NCI-H2107 treated with DMSO at 0.1 percent for 48 hours (cell line): ENCODE measurements around the gene NDE1.

Experiments
- DNase-seq: peaks from one replicate; lab custom pipeline; 2025; ENCODE audit not compliant: unreplicated experiment; lab: John Stamatoyannopoulos, UW

NDE1 gene

DNA sequence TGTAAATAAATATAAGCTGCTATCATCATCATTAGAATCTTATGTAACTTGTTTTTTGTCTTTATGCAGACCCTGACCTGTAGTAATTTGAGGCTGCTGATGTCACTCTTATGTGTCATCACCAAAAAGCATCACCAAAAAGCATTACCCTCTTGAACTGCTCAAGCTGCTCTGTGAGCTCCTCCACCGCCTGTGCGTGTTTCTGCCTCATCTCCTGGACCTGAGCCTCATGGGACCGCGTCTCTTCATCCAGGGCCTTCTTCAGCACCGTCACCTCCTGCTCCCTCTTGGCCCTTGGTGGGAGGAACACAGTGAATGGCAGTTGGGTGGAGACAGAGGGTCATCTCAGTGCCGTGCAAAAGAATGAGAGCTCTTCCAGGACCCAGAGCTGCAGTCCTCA lies 82.4 kb downstream of the NDE1 start:
- no peak for DNase-seq

DNA sequence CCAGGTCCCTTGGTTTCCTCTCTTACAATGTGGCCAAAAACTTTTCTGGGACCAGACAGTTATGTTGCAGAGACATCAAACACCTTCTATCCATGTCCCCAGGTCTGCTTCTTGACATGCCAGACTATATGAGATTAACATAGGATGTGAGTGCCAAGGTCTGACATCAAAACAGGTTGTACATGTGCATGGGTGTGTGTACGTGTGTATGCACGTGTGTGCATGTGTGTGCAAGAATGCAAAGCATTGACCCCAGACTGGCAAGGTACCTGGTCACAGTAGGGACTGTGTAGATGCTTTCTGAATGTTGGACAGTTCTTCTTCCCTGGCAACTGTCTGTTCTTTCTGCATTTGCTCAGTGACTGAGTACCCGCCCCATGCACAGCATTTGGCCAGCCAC lies 85.6 kb downstream of the NDE1 start:
- DNase-seq, result no peak

DNA sequence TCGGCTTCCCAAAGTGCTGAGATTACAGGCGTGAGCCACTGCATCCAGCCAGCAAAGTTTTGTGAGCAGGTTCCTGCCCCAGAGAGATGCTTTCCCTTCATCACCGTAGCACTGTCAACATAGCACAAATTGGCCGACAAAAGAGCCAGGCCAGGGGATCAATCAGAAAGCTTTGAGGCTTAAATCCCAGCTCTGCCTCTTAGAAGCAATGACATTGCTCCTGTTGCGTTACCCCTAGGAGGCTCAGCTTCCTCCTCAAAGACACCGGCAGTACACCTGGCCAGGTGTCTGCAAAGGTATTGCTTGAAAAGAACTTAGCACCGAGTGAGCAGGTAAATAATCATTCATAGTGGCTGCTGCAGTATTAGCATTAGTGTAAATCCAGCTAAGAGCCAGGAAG lies 86.5 kb downstream of the NDE1 start:
- DNase-seq, result no peak

DNA sequence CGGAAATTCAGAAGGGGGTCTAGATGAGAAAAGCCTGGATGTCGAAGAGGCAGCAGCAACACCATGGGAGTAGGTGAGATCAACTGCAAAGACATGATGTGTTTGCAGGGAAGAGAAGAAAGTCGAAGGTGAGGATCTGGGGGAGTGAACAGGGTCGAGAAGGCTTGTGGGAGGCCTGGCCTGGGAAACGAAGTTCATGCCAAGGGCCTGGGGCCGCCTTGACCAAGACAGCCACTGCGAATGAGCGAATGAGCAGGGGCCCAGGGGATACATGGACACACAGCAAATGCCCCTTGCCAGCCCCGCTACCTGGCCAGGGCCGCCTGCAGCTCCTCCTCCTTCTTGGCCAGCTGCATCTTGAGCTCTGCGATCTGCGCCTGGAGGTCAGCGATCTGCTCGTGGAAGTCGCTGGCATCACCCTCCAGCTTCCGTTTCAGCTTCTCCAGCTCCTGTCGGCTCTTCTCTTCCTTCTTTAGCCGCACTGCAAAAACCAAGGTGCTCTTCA lies 87.1 kb downstream of the NDE1 start:
- DNase-seq, result no peak

DNA sequence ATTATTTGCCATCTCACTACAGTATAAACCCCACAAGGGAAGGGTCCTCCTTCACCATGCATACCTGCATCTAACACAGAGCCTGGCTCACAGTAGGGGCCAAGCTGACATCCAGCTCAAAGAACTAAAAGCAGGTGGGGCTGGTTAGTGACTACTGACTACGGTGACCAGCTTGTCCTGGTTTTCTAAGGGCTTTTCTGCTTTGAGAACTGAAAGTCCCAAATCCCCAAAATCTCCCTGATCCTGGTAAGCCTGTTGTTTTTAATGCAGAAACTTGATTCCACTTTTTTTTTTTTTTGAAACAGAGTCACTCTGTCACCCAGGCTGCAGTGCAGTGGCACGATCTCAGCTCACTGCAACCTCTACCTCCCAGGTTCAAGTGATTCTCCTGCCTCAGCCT lies 89.4 kb downstream of the NDE1 start:
- DNase-seq, result no peak

DNA sequence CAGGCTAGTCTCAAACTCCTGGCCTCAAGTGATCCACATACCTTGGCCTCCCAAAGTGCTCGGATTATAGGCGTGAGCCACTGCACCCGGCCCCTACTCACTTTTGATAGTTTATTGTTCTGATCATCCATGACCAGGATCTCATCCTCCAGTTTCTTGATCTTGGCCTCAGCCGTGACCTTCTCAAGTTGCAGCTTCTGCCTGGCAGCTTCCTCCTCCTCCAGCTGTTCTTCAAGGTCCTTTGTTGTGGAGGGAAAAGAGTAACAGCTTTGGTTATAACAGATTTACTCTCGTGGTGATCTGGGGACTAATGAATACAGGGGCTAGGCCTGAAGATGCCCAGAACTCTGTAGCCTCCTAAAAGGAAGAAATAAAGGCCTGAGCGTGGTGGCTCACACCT lies 89.9 kb downstream of the NDE1 start:
- no peak for DNase-seq

DNA sequence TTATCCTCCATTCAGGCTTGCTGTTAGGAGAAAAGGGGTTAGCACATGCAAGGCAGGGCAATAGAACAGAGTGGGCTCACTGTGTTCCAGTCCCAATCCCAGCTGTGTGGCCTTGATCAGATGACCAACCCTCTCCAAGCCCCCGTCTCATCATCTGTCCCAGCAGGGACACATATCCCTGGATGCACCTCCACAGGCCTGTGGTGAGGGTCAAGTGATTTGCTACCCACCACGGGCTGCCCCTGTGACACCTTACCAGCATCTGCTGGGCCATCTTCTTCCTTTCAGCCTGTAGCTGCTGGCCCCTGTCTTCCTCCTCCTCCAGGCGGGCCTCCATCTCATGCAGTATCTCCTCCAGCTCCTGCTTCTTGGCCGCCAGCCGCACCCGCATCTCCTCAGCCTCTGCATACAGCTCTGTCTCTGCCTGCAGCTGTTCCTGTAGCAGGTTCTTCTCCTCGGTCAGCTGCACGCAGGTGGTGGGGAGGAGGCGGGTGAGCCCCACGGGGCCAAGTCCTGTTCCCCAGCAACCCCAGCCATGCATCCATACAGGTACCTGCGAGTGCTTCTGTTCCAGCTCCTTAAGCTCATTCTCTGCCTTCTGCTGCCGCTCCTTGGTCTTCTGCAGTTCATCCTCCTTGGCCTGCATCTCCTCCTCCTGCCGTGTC lies 91.3 kb downstream of the NDE1 start:
- peak; percentile 24 for DNase-seq

DNA sequence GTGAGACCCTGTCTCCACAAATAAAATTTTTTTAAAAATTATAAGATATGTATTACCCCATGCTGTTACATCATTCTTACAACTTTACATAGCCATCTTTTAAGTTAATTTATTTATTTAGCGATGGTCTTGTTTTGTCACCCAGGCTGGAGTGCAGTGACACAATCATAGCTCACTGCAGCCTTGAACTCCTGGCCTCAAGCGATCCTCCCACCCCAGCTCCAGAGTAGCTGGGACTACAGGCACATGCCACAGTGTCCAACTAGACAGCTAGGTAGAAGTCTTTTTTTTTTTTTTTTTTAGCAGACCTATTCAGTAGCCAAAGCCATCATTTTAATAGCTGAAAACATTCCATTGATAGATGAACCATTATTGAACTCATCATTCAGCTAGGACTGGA lies 92.7 kb downstream of the NDE1 start:
- DNase-seq, result no peak

DNA sequence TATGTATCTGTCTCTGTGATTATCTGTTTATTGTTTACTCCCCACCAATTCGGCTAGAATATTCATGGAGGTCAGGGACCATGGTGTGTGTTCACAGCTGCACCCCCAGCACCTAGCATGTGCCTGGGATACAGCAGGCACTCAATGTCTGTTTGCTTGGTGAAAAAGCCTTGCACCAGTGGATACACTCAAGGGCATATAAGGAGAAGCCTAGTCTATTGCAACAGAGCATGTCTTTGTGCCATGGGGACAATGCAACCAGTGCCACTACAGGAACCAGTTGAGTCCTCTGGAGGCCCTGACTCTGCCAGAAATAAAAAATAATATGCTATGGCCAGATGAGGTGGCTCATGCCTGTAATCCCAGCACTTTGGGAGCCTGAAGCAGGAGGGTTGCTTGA lies 93.6 kb downstream of the NDE1 start:
- no peak for DNase-seq

DNA sequence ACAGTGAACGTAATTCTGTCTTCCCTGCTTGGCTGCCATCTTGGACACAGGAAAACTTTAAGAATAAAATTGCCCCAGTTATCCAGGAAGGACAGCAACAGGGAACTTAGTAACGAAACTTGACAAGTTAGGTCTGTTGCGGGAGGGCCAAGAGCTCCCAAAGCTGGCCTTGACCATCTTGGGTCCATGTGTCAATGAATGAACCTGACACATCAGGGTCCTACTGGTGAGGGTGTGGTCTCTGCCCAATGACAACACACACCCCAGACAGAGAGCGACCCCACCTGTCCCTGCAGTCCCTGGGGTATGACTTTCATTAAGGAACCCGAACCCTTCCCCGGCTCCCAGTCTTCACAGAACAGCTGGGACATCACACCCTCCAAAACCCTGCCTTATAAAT lies 96.3 kb downstream of the NDE1 start:
- DNase-seq, result no peak

DNA sequence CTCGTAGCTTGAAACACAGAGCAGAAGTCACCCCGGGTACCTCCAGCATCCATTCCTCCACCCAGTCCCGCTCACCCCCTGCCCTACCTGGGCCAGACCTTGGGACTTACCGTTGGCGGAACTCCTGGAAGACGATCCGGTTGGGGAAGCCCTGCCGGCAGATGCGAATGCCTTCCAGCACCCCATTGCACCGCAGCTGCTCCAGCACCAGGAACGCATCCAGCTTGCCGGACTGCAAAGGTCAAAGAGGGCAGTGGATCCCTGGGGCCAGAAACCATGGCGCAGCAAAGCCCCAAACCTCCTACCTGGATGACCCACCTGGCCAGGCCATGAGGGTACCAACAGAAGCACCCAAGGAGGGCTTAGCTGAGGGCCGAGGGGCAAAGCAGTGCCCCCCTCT lies 97.9 kb downstream of the NDE1 start:
- no peak for DNase-seq

DNA sequence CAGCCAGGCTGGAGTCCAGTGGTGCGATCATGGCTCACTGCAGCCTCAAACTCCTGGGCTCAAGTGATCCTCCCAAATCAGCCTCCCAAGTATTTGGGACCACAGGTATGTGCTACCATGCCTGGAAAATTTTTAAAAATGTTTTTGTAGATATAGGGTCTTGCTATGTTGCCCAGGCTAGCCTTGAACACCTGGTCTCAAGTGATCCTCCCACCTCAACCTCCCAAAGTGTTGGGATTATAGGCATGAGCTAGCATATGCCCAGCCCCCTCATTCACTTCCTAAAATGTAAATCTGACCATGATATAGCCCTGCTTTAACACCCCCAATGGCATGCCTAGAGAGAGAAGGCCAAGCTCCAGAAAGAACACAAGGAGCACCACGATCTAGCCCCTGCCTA lies 98.6 kb downstream of the NDE1 start:
- DNase-seq, result no peak

DNA sequence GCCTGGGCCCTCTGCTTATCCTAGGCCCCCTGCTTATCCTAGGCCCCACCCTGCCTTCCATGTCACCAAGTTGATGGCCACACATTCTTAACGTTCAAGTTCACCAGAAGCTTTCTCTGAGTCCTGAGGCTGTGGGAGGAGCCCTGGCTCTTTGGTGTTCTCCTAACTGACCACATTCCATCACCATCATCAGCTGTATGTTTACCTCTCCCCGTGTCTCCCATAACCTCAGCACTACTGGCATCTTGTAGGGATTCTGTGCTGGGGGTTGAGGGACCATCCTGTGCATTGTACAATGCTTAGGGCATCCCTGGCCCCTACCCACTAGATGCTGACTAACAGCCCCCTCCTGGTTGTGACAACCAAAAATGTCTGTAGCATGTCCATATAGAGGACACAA lies 99.3 kb downstream of the NDE1 start:
- no peak for DNase-seq

DNA sequence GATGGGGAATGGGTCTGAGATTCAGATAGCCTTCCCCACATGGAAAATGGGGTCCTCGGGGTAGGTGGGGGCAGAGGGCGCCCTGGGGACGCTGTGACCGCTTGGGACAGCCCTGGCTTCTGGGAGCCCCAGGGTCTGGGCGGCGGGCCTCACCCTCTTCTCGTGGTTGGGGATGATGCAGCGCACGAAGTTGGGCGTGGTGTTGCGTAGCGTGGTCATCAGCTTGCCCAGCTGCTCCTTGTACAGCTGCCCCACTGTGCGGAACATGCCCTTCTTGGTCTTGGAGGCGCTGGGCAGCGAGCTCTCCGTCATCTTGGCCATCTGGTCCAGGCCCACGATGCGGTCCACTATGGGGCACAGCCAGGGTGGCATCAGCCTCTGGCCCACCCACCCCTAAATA lies 99.9 kb downstream of the NDE1 start:
- DNase-seq, result no peak

DNA sequence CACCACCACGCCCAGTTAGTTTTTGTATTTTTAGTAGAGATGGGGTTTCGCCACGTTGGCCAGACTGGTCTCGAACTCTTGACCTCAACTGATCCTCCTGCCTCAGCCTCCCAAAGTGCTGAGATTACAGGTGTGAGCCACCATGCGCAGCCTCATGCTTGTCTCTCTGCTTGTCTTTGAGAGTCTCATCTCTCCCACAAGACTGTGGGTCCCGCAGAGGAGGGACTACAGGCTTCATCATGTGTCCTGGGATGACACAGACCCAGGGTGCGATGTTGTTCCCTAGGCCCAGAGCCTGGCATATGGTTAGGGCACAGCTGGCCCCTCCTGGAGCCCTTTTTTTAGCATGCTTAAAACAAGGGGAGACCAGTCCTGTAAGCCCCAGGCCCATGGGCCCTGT lies 101.9 kb downstream of the NDE1 start:
- no peak for DNase-seq

DNA sequence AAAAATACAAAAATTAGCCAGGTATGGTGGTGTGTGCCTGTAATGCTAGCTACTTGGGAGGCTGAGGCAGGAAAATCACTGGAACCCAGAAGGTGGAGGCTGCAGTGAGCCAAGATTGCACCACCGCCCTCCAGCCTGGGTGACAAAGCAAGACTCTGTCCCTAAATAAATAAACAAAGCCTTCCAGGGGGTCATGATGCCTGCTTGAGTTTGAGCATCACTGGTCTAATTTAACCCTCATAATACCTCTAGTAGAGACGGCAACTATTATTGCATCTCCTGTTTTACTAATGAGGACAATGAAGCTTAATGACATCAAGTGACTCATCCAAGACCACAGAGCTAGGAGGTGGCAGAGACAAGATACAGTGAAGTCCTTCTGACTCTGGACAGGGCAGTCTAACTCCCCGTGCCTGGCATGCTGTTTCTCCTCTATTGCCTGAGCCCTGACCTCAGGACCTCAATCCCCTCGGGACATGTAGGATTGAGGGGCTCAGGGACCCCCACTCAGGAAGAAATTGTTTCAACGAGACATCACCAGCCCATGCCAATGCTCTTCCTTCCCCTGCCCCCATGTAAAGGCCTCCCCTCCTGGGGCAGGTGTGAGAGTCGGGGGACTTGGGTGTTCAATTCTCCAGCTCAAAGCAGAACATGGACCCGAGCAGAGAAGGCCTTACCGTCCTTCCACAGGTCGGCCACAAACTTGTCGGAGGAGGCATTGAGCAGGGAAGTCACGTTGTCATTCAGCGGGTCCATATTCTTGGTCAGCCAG lies 102.9 kb downstream of the NDE1 start:
- DNase-seq, result no peak

DNA sequence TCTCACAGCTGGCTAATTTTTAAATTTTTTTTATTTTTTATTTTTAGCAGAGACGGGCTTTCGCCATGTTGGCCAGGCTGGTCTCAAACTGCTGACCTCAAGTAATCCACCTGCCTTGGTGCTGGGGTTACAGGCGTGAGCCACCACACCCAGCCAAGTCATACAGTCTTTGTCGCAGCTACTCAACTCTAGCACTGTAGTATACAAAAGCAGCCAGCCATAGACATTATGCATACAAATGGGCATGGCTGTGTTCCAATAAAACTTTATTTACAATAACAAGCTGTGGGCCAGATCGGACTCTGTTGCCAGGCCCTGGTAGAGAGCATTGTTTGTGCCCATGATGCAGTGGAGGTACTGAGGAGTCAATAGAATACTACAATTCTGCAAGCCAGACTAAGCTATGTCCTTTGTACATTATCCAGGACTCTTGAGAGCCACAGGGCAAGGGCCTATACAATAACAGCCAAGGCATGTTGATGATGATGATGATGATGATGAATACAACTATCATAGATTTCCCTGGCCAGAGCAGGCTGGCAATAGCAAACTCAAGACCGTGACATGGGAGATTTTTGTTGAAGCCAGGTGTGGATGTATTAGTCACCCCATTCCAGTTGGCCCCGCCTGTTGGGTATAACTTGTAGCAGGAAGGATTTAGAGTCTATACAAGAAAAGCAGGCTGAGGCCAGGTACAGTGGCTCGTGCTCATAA lies 104.9 kb downstream of the NDE1 start:
- DNase-seq, result no peak

DNA sequence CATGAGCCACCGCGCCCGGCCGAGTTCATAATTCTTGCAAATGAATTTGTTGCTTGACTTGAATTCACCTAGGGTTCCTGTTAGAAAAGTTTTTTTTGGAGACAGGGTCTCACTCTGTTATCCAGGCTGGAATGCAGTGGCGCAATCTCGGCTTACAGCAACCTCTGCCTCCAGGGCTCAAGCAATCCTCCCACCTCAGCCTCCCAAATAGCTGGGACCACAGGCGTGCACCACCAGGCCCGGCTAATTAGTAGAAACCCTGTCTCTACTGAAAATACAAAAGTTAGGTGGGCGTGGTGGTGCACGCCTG lies 107.0 kb downstream of the NDE1 start:
- no peak for DNase-seq

DNA sequence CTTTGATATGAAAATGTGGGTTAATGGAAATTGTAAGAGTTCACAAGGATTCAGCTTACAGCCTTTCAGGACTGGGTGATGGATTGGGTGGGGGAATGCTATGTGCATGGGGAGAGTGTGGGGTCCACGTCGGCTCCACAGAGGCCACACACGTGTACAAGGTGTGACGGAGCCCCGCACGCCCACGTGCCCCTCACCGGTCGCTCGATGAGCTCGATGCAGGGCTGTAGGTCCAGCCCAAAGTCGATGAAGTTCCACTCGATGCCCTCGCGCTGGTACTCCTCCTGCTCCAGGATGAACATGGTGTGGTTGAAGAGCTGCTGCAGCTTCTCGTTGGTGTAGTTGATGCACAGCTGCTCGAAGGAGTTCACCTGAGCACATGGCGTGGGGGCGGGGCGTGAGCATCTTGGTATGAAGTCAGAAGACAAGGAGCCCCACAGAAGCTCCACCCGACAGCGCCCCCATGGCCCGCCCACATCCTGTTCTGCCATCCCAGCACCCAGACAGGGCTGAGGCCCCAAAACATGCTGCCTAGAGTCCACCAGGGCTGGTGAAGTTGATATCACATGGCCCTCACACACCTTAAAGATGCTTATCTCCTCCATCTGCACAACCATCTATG lies 107.7 kb downstream of the NDE1 start:
- no peak for DNase-seq

DNA sequence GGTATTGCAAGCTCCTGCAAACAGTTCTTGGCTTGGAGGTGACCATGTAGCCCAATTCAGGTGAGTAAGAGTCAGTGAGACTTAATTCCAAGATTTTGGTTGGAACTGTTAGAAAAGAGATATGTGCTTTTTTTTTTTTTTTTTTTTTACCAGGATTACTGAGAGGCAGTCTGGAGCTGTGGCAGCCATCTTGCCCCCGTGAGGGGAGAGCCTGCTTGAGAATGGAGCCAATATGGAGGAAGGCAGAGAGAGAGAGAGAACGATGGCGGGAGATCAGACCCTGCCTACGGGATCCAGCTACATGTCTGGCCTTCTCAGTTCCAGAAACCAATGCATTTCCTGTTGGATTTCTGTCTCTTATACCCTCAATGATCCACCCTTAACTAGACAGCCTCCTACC lies 109.0 kb downstream of the NDE1 start:
- DNase-seq, result no peak

DNA sequence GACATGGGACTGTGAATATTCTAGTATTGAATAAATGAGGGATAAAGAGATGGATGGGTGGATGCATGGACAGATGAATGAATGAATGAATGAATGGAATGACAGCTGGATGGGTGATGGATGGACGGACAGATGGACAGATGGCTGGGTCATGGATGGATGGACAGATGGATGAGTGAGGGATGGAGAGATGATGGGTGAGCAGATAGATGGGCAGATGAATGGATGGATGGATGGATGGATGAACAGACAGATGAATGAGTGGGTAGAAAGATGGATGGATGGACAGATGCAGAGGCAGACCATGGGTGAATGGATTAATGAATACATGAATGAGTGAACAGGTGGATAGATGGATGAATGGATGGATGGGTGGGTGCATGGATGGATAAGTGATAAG lies 110.1 kb downstream of the NDE1 start:
- no peak for DNase-seq

DNA sequence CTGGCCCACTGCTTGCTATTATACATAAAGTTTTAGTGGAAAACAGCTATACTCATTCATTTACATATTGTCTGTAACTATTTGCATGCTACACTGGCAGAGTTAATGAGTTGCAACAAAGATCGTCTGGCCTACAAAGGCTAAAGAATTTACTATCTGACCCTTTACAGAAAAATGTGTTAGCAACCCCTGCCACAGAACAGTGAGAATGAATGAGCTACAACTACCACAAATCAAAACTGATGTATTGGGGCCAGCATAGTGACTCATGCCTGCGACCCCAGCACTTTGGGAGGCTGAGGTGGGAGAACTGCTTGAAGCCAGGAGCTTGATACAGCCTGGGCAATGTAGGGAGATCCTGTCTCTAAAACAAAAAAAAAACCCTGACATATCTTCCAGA lies 114.1 kb downstream of the NDE1 start:
- DNase-seq, result no peak
